Lung microvascular endothelial cell (primary cell): Measurements from ENCODE around the gene ROPN1B. TPM values are rescaled to one million over a fixed set of nuclear protein-coding genes. Genes with fewer than 3 reads are reported as not detected.

Experiments used
- DNase-seq, 2 donors: peaks; one replicate each; pipeline versions ENCODE4 v3.0.0 to v3.0.0-alpha.2; 2010; ENCODE audit warnings: low read depth in 2 of 2
- total RNA-seq: library from RNA; depleted of rRNA; stranded (reverse); fragments of >200 nt; gene quantifications from 2 replicates; pipeline ENCODE4 v1.2.1, GENCODE V29; 2014

Gene ROPN1B
- total RNA-seq, 1 donor from 2014 or later = not detected

- no peak for DNase-seq
Observed at GRCh38 chr3:126026761-126027160, 57.8 kb downstream of the ROPN1B start.

DNA sequence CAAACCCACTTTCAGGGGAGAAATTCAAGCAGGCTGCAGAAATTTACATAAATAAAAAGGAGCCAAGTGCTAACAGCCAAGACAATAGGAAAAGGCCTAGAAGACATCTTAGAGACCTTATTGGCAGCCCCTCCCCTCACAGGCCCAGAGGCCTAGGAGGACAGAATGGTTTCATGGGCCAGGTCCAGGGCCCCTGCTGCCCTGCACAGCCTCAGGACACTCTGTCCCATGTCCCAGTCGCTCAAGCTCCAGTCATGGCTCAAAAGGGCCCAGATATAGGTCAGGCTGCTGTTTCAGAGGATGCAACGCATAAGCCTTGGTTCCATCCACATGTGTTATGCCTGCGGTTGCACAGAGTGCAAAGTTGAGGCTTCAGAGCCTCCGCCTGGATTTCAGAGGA lies 59.1 kb downstream of the ROPN1B start:
- no peak for DNase-seq

- no peak for DNase-seq
Observed at GRCh38 chr3:126029241-126029640, 60.3 kb downstream of the ROPN1B start.

- DNase-seq = no peak
Observed at GRCh38 chr3:126030455-126030854, 61.5 kb downstream of the ROPN1B start.

GRCh38 chr3:126031981-126032471 lies 63.0 kb downstream of the ROPN1B start:
- DNase-seq = no peak

Other genes starting within 250 kb of the ROPN1B start
- 66.5 and 123 TPM in 2 replicates for gene SLC41A3, start 114.9 kb downstream of the ROPN1B start, total RNA-seq
- not detected in 2 replicates for gene ALDH1L1, start 211.4 kb downstream of the ROPN1B start, total RNA-seq